Muscle of back (tissue), 11 donors: ENCODE data around the gene RHOT2. TPM values are rescaled to one million over a fixed set of nuclear protein-coding genes. Genes with fewer than 3 reads are reported as not detected.
A peak's percentile ranks its signal among the peaks of the same experiment; 100 is the strongest.
"Not testable (repeated sequence)": the region's sequence is repeated elsewhere in the genome, so short reads cannot be mapped to it uniquely, and the experiment has no call there.

Source experiments
- DNase-seq, 3 donors: peaks; one replicate each; pipeline versions ENCODE4 v3.0.0 to v3.0.0-alpha.2; 2013
- polyA plus RNA-seq, 10 donors: library from polyadenylated mRNA; unstranded; fragments of 120-200 nt; gene quantifications; one replicate each; pipeline ENCODE4 v1.2.1, GENCODE V29; 2013; ENCODE audit not compliant: insufficient read length in 10 of 10

The RHOT2 gene
- polyA plus RNA-seq, 10 donors: 34.3 to 74.1 (median 54.4) TPM

DNA sequence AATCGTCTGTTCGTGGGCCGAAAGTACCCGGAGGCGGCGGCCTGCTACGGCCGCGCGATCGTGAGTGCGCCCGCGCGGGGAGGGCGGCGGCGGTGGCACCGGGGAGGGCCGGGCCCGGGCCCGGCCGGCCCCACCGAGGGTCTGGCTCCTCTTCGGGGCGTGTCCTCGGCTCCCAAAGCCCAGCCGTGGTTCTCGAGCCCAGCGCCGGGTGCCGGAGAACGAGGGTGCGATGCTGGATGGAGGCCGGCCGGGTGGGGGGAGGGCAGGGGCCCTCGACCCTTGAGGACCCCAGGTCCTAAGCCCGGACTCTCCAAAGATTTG lies 12.7 kb downstream of the RHOT2 start:
- DNase-seq: no peak

DNA sequence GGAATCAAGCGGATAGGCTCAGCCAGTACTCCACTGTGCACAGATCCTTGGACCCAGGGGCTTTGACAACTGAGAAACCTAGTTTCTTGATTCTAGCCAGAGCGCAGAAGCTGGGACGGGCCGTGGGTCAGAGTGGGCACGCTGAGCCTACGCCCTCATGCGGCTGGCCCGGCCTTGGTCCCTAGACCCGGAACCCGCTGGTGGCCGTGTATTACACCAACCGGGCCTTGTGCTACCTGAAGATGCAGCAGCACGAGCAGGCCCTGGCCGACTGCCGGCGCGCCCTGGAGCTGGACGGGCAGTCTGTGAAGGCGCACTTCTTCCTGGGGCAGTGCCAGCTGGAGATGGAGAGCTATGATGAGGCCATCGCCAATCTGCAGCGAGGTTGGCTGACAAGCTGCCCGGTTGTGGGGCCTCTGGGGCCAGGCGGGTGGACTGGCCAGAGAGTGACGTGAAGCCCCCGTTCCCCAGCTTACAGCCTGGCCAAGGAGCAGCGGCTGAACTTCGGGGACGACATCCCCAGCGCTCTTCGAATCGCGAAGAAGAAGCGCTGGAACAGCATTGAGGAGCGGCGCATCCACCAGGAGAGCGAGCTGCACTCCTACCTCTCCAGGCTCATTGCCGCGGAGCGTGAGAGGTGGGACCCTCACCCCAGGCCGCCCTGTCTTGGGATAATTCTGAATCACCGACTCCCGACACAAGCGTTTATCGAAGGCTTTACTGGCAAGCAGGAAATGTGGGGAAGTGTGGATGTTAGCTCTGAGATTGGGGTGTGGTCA lies 13.2 kb downstream of the RHOT2 start:
- DNase-seq: peak in 1 of 3 donors; percentile 36

- DNase-seq: no peak
These were observed 14.0 kb downstream of the RHOT2 start for GRCh38 chr16:681746-682427.

GRCh38 chr16:682493-683395 lies 14.8 kb downstream of the RHOT2 start:
- DNase-seq: no peak

GRCh38 chr16:683396-684070 lies 15.6 kb downstream of the RHOT2 start:
- no peak for DNase-seq

DNA sequence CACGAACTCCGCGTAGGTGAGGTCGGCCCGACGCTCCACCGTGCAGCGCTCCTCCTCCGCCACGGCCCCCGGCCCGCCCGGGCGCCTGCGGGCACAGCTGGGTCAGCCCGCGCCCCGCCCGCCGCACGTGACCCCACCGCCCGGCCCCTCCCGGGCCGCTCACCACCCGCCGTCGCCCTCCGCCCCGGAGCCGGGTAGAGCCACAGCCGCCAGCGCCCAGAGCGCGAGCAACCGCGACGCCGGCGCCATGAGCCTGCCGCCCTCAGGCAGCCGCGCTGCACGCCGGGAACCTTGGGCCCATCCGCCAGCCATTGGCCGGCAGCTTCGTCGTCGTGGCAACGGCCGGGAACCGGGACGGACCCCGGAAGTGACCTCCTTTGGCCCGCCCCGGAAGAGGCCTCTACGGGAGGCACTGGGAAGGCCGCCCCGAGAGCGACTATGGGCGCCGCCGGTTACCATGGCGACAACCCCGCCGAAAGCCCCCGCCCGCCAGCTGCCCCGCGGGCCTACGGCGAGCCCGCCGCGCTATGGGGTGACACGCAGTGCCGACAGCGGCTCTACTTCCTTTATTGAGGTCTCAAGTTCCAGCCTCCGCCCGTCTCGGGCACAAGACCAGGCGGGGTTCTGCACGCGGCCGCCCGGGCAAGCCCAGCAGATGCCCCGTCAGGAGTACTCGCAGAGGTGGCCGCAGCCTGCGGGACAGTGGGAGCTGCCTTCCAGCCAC lies 16.3 kb downstream of the RHOT2 start, which contains the start of gene JMJD8:
JMJD8 (minus strand) TSS at position 264 of the 724 bp plus-strand sequence; CDS start at position 249, 15 bp downstream.
- peak; percentile 95 to 98 (median 96) for DNase-seq

- DNase-seq: no peak
These were observed 17.2 kb downstream of the RHOT2 start for GRCh38 chr16:684961-685696.

DNA sequence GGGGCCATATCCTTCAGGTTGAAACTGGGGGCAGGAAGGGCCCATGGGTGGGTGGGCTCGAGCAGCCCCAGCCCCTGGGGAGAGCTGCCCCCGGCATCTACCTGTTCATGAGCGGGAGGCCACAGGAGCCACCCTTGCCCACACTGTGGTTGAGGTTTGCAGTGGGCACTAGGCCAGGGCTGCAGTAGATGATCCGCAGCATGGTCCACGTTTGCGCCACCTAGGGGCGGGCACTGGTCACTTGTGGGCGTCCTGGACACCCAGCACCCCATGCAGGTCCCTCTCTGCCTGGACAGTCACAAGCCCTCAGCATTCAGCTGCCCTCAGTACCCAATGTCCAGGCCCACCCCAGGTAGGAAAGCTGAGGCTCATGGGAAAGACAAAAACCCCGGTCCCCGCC lies 18.0 kb downstream of the RHOT2 start:
- no peak for DNase-seq

DNA sequence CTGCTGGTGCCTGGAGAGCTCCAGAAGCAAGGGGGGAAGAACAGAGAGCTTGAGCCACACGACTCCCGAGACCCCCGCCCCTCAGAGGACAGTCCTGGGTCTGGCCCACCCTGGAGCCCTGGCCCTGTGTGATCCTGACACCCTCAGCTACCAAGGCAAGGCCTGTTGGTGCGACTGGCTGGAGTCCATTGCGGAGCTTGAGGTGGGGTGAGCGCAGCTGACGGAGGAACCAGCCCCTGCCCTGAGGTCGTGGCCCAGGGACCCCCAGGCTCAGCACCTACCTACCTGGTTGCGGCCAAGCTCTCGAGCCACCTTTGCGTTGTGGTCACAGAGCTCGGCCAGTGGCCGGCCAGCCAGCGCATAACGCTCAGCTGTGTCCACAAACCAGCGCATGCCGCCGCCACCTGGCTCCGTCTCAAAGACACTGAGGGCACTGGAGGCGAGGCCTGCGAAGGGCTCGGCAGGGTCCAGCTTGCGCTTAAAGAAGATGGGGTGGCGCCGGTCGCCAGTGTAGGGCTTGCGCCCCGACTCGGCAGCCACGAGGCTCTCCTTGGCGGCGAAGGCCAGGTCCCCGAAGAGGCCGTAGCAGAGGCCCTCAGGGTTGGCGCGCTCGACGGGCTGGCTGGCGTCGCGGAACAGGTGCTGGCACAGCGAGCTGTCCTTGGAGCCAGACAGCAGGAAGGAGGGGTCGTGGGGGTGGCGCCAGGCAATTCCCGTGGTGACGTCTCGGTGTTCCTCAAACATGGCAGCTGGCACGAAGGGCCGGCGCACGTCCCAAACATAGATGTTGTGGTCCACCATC lies 18.7 kb downstream of the RHOT2 start:
- no peak for DNase-seq

GRCh38 chr16:687499-687898 lies 19.6 kb downstream of the RHOT2 start:
- DNase-seq: no peak

DNA sequence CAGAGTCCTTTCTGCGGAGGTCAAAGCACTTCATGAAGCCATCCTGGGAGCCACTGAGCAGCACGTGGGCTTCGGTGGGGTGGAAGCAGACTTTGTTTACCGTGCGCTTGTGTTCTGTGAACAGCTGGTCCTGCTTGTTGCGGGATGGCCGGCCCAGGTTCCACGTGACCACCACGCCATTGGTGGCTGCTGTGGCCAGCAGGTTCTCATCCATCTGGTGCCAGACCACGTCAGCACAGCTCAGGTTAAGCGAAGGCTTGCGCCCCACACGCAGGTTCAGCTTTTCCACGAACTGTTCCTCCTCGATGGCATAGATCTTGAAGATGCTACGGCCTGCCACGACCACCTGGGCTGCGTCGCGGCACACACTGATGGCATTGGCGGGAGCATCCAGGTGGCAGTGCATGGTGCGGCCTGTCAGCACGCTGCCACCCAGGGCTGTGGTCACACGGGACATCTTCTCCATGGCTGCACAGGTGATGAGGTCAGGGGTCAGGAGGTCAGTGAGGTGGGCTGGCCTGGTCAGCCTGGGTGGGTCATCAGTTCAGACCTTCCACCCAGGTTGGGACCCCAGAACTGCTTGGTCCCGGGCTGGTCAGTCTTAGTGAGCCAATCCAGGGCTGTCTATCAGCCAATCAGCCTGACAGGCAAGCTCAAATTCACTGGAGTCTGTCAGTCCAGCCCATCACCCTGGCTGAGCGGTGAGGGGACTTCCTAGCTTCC lies 21.4 kb downstream of the RHOT2 start:
- DNase-seq: no peak

DNA sequence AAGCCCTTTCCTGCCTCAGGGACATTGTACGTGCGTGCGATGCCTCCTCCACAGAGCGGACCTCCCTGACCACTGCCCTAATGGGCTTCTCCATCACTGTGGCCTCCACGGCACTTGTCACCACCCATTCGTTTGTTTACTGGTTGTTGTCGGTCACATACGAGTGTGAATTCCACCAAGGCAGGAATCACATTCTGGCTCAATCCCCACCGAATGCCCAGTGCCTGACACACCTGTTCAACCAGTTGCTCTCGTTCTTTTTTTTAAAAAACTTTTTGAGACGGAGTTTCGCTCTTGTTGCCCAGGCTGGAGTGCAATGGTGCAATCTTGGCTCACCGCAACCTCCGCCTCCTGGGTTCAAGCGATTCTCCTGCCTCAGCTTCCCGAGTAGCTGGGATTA lies 23.3 kb downstream of the RHOT2 start:
- DNase-seq: not testable (repeated sequence)

- DNase-seq: no peak
These were observed 24.6 kb downstream of the RHOT2 start for GRCh38 chr16:692356-693108.

GRCh38 chr16:693364-693763 lies 25.4 kb downstream of the RHOT2 start:
- DNase-seq: no peak

GRCh38 chr16:693766-694165 lies 25.8 kb downstream of the RHOT2 start:
- no peak for DNase-seq

DNA sequence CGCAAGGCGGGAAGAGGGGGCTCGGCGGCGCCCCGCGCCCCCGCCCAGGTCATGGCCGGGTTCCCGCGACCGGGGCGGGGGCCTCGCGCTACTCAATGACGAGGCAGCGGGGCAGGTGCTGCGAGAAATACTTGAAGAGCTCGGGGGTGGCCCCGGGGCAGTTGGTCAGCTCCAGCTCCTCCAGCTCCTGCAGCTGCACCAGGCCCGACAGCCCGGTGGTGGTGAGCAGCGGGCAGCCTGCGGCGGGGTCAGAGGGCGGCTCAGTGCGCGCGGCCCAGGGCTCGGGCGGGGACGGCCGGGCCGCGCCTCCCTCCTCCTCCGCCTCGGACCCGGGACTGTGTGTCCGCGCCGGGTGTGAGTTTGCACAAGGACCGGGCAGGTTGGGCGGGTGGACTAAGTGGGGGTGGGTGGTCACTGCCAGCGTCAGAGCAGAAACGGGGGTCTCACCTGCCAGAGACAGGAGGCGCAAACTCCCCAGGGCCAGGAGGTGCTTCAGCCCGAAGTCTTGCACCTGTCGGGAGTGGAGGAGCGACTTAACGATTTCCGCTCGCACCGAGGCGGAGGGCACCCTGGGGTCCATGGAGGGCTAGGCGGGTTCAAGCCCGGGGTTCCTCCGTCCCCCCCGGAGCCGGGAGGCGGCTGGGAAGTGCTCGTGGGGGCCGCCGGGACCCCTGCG lies 26.4 kb downstream of the RHOT2 start:
- DNase-seq: no peak

GRCh38 chr16:694863-695354 lies 27.0 kb downstream of the RHOT2 start:
- no peak for DNase-seq
